ENCODE data around the gene CHST11.

- TF ChIP-seq POLR2A (IDR thresholded peaks at IDR 0.05; ENCODE audit: low read length) (no peak), GATA1 (IDR thresholded peaks at IDR 0.05; ENCODE audit: low read depth, low read length) (no peak)
Measured at GRCh38 chr12:104516821-104517220, 60.1 kb downstream of the CHST11 start.
